ENCODE measurements around the gene SPNS2. TPM values are rescaled to one million over a fixed set of nuclear protein-coding genes. Genes with fewer than 3 reads are reported as not detected.

SPNS2 gene
- total and polyA plus RNA-seq, 2 experiments from 2014 or later = 1.7 to 2.3 TPM

DNA sequence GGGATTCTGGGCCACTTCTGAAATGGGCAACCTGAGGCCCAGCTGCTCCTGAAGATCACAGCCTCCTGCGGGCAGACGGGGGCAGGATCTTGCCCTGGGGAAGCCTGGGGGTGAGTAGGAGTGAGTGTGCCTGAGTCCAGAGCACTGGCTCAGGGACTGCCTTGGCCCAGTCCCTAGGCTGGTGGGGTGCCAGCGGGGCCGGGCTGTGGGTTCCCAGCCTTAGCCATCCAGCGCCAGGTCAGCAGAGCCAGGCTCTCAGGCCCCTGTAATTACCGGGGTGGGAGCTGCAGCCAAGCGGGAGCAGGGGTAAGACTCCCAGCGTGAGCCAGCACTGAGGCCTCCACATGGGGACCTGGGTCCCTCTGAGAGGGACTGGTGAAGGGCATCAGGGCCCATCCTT is 8.2 kb downstream of the SPNS2 start:
- no peak overlapping the region for H3K27ac ChIP-seq (ENCODE audit: low read depth)
- H3K9me2 ChIP-seq (ENCODE audit: insufficient read depth) = no peaks in the 10 kb centered on the region
- no peak overlapping the region for H3K4me2 ChIP-seq
- ATAC-seq = no peak
- H3K79me2 ChIP-seq (replicated peaks; ENCODE audit: insufficient read depth) = no peaks in the 10 kb centered on the region
- no peak overlapping the region for H3K27ac Mint-ChIP-seq
- no peaks in the 10 kb centered on the region for H4K20me1 ChIP-seq (replicated peaks; ENCODE audit: insufficient read depth)
- H3K9me3 Mint-ChIP-seq = no peaks in the 10 kb centered on the region; the same call in 2 of the 3 replicates
- H3K36me3 Mint-ChIP-seq (ENCODE audit: low read depth) = no peaks in the 10 kb centered on the region
- H3K4me3 ChIP-seq = no peak overlapping the region
- no peak for DNase-seq (ENCODE audit: low spot score)
- H3F3A ChIP-seq (replicated peaks; ENCODE audit: low read depth) = no peaks in the 10 kb centered on the region
- H2AFZ ChIP-seq = no peak overlapping the region
- no peaks in the 10 kb centered on the region for H3K36me3 ChIP-seq (ENCODE audit: insufficient read depth)
- peaks cover 5% of the 10 kb centered on the region; the same call in 2 of the 3 replicates for H3K4me1 Mint-ChIP-seq
- no peaks in the 10 kb centered on the region for H3K4me1 ChIP-seq (ENCODE audit: insufficient read depth)
- TF ChIP-seq NANOG (IDR thresholded peaks at IDR 0.05; ENCODE audit: borderline replicate concordance) = no peak
- TF ChIP-seq ZNF331 (CRISPR knock-in tag; IDR thresholded peaks at IDR 0.05; ENCODE audit: low read depth) = no peak
- TF ChIP-seq, protein P1, sequence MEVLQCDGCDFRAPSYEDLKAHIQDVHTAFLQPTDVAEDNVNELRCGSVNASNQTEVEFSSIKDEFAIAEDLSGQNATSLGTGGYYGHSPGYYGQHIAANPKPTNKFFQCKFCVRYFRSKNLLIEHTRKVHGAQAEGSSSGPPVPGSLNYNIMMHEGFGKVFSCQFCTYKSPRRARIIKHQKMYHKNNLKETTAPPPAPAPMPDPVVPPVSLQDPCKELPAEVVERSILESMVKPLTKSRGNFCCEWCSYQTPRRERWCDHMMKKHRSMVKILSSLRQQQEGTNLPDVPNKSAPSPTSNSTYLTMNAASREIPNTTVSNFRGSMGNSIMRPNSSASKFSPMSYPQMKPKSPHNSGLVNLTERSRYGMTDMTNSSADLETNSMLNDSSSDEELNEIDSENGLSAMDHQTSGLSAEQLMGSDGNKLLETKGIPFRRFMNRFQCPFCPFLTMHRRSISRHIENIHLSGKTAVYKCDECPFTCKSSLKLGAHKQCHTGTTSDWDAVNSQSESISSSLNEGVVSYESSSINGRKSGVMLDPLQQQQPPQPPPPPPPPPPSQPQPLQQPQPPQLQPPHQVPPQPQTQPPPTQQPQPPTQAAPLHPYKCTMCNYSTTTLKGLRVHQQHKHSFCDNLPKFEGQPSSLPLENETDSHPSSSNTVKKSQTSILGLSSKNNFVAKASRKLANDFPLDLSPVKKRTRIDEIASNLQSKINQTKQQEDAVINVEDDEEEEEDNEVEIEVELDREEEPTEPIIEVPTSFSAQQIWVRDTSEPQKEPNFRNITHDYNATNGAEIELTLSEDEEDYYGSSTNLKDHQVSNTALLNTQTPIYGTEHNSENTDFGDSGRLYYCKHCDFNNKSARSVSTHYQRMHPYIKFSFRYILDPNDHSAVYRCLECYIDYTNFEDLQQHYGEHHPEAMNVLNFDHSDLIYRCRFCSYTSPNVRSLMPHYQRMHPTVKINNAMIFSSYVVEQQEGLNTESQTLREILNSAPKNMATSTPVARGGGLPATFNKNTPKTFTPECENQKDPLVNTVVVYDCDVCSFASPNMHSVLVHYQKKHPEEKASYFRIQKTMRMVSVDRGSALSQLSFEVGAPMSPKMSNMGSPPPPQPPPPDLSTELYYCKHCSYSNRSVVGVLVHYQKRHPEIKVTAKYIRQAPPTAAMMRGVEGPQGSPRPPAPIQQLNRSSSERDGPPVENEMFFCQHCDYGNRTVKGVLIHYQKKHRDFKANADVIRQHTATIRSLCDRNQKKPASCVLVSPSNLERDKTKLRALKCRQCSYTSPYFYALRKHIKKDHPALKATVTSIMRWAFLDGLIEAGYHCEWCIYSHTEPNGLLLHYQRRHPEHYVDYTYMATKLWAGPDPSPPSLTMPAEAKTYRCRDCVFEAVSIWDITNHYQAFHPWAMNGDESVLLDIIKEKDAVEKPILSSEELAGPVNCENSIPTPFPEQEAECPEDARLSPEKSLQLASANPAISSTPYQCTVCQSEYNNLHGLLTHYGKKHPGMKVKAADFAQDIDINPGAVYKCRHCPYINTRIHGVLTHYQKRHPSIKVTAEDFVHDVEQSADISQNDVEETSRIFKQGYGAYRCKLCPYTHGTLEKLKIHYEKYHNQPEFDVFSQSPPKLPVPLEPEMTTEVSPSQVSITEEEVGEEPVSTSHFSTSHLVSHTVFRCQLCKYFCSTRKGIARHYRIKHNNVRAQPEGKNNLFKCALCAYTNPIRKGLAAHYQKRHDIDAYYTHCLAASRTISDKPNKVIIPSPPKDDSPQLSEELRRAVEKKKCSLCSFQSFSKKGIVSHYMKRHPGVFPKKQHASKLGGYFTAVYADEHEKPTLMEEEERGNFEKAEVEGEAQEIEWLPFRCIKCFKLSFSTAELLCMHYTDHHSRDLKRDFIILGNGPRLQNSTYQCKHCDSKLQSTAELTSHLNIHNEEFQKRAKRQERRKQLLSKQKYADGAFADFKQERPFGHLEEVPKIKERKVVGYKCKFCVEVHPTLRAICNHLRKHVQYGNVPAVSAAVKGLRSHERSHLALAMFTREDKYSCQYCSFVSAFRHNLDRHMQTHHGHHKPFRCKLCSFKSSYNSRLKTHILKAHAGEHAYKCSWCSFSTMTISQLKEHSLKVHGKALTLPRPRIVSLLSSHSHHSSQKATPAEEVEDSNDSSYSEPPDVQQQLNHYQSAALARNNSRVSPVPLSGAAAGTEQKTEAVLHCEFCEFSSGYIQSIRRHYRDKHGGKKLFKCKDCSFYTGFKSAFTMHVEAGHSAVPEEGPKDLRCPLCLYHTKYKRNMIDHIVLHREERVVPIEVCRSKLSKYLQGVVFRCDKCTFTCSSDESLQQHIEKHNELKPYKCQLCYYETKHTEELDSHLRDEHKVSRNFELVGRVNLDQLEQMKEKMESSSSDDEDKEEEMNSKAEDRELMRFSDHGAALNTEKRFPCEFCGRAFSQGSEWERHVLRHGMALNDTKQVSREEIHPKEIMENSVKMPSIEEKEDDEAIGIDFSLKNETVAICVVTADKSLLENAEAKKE (CRISPR knock-in tag; IDR thresholded peaks at IDR 0.05) = no peak
- TF ChIP-seq, protein P2, sequence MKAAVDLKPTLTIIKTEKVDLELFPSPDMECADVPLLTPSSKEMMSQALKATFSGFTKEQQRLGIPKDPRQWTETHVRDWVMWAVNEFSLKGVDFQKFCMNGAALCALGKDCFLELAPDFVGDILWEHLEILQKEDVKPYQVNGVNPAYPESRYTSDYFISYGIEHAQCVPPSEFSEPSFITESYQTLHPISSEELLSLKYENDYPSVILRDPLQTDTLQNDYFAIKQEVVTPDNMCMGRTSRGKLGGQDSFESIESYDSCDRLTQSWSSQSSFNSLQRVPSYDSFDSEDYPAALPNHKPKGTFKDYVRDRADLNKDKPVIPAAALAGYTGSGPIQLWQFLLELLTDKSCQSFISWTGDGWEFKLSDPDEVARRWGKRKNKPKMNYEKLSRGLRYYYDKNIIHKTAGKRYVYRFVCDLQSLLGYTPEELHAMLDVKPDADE (IDR thresholded peaks at IDR 0.05) = no peak
- no peak for TF ChIP-seq EZH2phosphoT487 (IDR thresholded peaks at IDR 0.05; ENCODE audit: unreplicated experiment)
- no peak for TF ChIP-seq EZH2 (IDR thresholded peaks at IDR 0.05; ENCODE audit: low read depth, unreplicated experiment)
- no peak for TF ChIP-seq ZNF114 (CRISPR knock-in tag; IDR thresholded peaks at IDR 0.05)
- no peak for TF ChIP-seq JUNB (IDR thresholded peaks at IDR 0.05; ENCODE audit: unreplicated experiment)
- no peak for TF ChIP-seq STAT1 (IDR thresholded peaks at IDR 0.05; ENCODE audit: unreplicated experiment)
- TF ChIP-seq, protein P3, sequence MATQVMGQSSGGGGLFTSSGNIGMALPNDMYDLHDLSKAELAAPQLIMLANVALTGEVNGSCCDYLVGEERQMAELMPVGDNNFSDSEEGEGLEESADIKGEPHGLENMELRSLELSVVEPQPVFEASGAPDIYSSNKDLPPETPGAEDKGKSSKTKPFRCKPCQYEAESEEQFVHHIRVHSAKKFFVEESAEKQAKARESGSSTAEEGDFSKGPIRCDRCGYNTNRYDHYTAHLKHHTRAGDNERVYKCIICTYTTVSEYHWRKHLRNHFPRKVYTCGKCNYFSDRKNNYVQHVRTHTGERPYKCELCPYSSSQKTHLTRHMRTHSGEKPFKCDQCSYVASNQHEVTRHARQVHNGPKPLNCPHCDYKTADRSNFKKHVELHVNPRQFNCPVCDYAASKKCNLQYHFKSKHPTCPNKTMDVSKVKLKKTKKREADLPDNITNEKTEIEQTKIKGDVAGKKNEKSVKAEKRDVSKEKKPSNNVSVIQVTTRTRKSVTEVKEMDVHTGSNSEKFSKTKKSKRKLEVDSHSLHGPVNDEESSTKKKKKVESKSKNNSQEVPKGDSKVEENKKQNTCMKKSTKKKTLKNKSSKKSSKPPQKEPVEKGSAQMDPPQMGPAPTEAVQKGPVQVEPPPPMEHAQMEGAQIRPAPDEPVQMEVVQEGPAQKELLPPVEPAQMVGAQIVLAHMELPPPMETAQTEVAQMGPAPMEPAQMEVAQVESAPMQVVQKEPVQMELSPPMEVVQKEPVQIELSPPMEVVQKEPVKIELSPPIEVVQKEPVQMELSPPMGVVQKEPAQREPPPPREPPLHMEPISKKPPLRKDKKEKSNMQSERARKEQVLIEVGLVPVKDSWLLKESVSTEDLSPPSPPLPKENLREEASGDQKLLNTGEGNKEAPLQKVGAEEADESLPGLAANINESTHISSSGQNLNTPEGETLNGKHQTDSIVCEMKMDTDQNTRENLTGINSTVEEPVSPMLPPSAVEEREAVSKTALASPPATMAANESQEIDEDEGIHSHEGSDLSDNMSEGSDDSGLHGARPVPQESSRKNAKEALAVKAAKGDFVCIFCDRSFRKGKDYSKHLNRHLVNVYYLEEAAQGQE (IDR thresholded peaks at IDR 0.05; ENCODE audit: unreplicated experiment) = no peak
- peaks cover under 1% of the 10 kb centered on the region; the same call in 1 of the 2 replicates for H3K27me3 ChIP-seq (ENCODE audit: insufficient read depth)
- H3K27me3 Mint-ChIP-seq (ENCODE audit: insufficient read depth, low read depth, poor library complexity) = peaks cover 31% of the 10 kb centered on the region
- H3K4me3 Mint-ChIP-seq = no peak overlapping the region

Data from GM23338 (cell line).